GM12892 (cell line): ENCODE results near the gene TLR4.

Experiments
- DNase-seq: peaks from one replicate; pipeline ENCODE4 v3.0.0; 2011; ENCODE audit not compliant: insufficient read length
- FAIRE-seq: peaks from 2 replicates; lab custom pipeline; 2011; peaks lifted over from hg19 to GRCh38; lab: Jason Lieb, UNC
- POLR2A ChIP-seq: IDR thresholded peaks from 2 replicates; pipeline ENCODE4 v1.6.1; 2011; ENCODE audit warnings: low read depth, low read length, control low read depth
- POLR2AphosphoS5 ChIP-seq: IDR thresholded peaks from 2 replicates; pipeline ENCODE4 v1.6.1; 2011; ENCODE audit warnings: low read depth, low read length, control low read depth
- TAF1 ChIP-seq: IDR thresholded peaks from 2 replicates; pipeline ENCODE4 v1.6.1; 2011; ENCODE audit warnings: low read depth, mild to moderate bottlenecking, control low read depth, low read length, borderline replicate concordance

TLR4 gene

GRCh38 chr9:117682955-117683710, 21.1 kb upstream of the TLR4 start:
- TF ChIP-seq TAF1 (no peak), POLR2A (no peak), POLR2AphosphoS5 (no peak)
- DNase-seq = no peak
- no peak for FAIRE-seq

- no peak for FAIRE-seq
- no peak for TF ChIP-seq POLR2A
- TF ChIP-seq POLR2AphosphoS5 = no peak
- TF ChIP-seq TAF1 = no peak
- DNase-seq = no peak
Measured at GRCh38 chr9:117687532-117687931, 16.7 kb upstream of the TLR4 start.

- TF ChIP-seq POLR2A = no peak
- DNase-seq (no peak), FAIRE-seq (no peak)
Measured at GRCh38 chr9:117691367-117691766, 12.8 kb upstream of the TLR4 start.

- TF ChIP-seq TAF1 (no peak), POLR2A (no peak), POLR2AphosphoS5 (no peak)
- DNase-seq = no peak
- no peak for FAIRE-seq
Measured at GRCh38 chr9:117696154-117696553, 8.0 kb upstream of the TLR4 start.

- no peak for FAIRE-seq
- DNase-seq = no peak
- TF ChIP-seq POLR2A (no peak), TAF1 (no peak), POLR2AphosphoS5 (no peak)
Measured at GRCh38 chr9:117697046-117697445, 7.2 kb upstream of the TLR4 start.

GRCh38 chr9:117703537-117703936, 666 bp upstream of the TLR4 start:
- DNase-seq (no peak), FAIRE-seq (no peak)
- no peak for TF ChIP-seq TAF1

GRCh38 chr9:117704597-117704996, 394 bp downstream of the TLR4 start:
- FAIRE-seq = no peak

GRCh38 chr9:117705386-117705785, 1.2 kb downstream of the TLR4 start:
- no peak for DNase-seq
- TF ChIP-seq TAF1 = no peak
- TF ChIP-seq POLR2A = no peak
- no peak for TF ChIP-seq POLR2AphosphoS5
- FAIRE-seq = no peak

More at GRCh38 chr9:117704597-117704996, 394 bp downstream of the TLR4 start:
- no peak for DNase-seq
- TF ChIP-seq POLR2AphosphoS5 (no peak), TAF1 (no peak), POLR2A (no peak)

- FAIRE-seq = no peak
- DNase-seq = no peak
- no peak for TF ChIP-seq TAF1
Measured at GRCh38 chr9:117706421-117707116, 2.4 kb downstream of the TLR4 start.

GRCh38 chr9:117707561-117707960, 3.4 kb downstream of the TLR4 start:
- TF ChIP-seq POLR2A = no peak
- no peak for TF ChIP-seq POLR2AphosphoS5
- no peak for TF ChIP-seq TAF1
- no peak for DNase-seq
- FAIRE-seq = no peak

- TF ChIP-seq TAF1 = no peak
- FAIRE-seq (no peak), DNase-seq (no peak)
Measured at GRCh38 chr9:117709936-117710335, 5.7 kb downstream of the TLR4 start.

- no peak for DNase-seq
- TF ChIP-seq POLR2AphosphoS5 = no peak
- TF ChIP-seq POLR2A = no peak
- no peak for FAIRE-seq
Measured at GRCh38 chr9:117714282-117714681, 10.1 kb downstream of the TLR4 start.

- TF ChIP-seq POLR2A = no peak
- no peak for TF ChIP-seq TAF1
- no peak for TF ChIP-seq POLR2AphosphoS5
- no peak for DNase-seq
- FAIRE-seq = no peak
Measured at GRCh38 chr9:117715411-117715989, 11.3 kb downstream of the TLR4 start.
